Tibial artery (tissue), 4 donors: ENCODE results near the gene YWHAQ.
A peak's percentile ranks its signal among the peaks of the same experiment; 100 is the strongest.
"Not testable (repeated sequence)": the region's sequence is repeated elsewhere in the genome, so short reads cannot be mapped to it uniquely, and the experiment has no call there.

Experiments
- DNase-seq, 2 donors: peaks; one replicate each; pipeline ENCODE4 v3.0.0-alpha.2; 2019
- H3K27ac ChIP-seq, 2 donors: fragments of 200-600 bp; sonication (generic) in 1 of 2; 1 replicate in 1 of 2; 2 replicates in 1 of 2; pipeline ENCODE4 v1.5.1; 2018 to 2019; ENCODE audit warnings: mild to moderate bottlenecking in 1 of 2
- H3K27me3 ChIP-seq, 2 donors: fragments of 200-600 bp; sonication (generic) in 1 of 2; one replicate each; pipeline versions ENCODE4 v1.5.1 to v1.6.0; 2016 to 2019
- H3K36me3 ChIP-seq, 3 donors: fragments of 200-600 bp; sonication (generic) in 2 of 3; one replicate each; pipeline ENCODE4 v1.5.1; 2016 to 2019; ENCODE audit warnings: mild to moderate bottlenecking in 2 of 3
- H3K4me1 ChIP-seq, 4 donors: fragments of 200-600 bp; sonication (generic) in 2 of 4; 1 replicate in 3 of 4; 2 replicates in 1 of 4; pipeline ENCODE4 v1.5.1; 2016 to 2019
- H3K4me3 ChIP-seq, 2 donors: fragments of 200-600 bp; sonication (generic) in 1 of 2; 1 replicate in 1 of 2; 2 replicates in 1 of 2; pipeline ENCODE4 v1.5.1; 2018 to 2019; ENCODE audit warnings: mild to moderate bottlenecking in 2 of 2
- H3K9me3 ChIP-seq, 3 donors: fragments of 200-600 bp; sonication (generic) in 1 of 3; one replicate each; pipeline ENCODE4 v1.5.1; 2016 to 2019
- intact Hi-C: fragments of 100-400 bp; cut with DNase I; formaldehyde crosslinking; loops from one replicate; pipeline ENCODE4 v1.15.0; 2023; ENCODE audit warnings: low total_unique reads
- TF ChIP-seq, protein P1 (sequence below), 2 experiments: fragments of 200-600 bp in 1 of 2; fragments of 450-650 bp in 1 of 2; IDR thresholded peaks; one replicate each; pipeline ENCODE4 v1.5.1; 2017 to 2019; ENCODE audit warnings: antibody characterized with exemption in 2 of 2, mild to moderate bottlenecking in 1 of 2, moderate library complexity in 1 of 2

YWHAQ gene

GRCh38 chr2:9610781-9611548 is 19.8 kb downstream of the YWHAQ start:
- Histone ChIP-seq H3K9me3 (no peaks in the 10 kb centered on the region), H3K27me3 (no peaks in the 10 kb centered on the region), H3K4me1 (peaks cover 0 to 83% (median 47%) of the 10 kb centered on the region in 4 donors), H3K4me3 (no peak overlapping the region), H3K36me3 (no peaks in the 10 kb centered on the region), H3K27ac (peak overlapping the region; percentile 7)
- no peak for DNase-seq
- TF ChIP-seq, protein P1, sequence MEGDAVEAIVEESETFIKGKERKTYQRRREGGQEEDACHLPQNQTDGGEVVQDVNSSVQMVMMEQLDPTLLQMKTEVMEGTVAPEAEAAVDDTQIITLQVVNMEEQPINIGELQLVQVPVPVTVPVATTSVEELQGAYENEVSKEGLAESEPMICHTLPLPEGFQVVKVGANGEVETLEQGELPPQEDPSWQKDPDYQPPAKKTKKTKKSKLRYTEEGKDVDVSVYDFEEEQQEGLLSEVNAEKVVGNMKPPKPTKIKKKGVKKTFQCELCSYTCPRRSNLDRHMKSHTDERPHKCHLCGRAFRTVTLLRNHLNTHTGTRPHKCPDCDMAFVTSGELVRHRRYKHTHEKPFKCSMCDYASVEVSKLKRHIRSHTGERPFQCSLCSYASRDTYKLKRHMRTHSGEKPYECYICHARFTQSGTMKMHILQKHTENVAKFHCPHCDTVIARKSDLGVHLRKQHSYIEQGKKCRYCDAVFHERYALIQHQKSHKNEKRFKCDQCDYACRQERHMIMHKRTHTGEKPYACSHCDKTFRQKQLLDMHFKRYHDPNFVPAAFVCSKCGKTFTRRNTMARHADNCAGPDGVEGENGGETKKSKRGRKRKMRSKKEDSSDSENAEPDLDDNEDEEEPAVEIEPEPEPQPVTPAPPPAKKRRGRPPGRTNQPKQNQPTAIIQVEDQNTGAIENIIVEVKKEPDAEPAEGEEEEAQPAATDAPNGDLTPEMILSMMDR (IDR thresholded peaks at IDR 0.05) = no peak
- intact Hi-C loops = no loop called here

- H3K27me3 ChIP-seq, DNase-seq, H3K9me3 ChIP-seq, H3K36me3 ChIP-seq, intact Hi-C loops: not testable (repeated sequence)
- Histone ChIP-seq H3K4me1 (peaks cover 0 to 60% (median 31%) of the 10 kb centered on the region in 4 donors), H3K4me3 (peak overlapping the region; percentile 28 to 29), H3K27ac (peak overlapping the region; percentile 73 to 79)
Observed at GRCh38 chr2:9608491-9608890, 22.3 kb downstream of the YWHAQ start.

- TF ChIP-seq, protein P1 (IDR thresholded peaks at IDR 0.05) = no peak
- H3K4me3 ChIP-seq = no peak overlapping the region
- no peaks in the 10 kb centered on the region for H3K27me3 ChIP-seq
- peaks cover 16 to 35% (median 21%) of the 10 kb centered on the region in 3 donors for H3K36me3 ChIP-seq
- H3K4me1 ChIP-seq = peaks cover 0 to 2% (median 0%) of the 10 kb centered on the region in 4 donors
- DNase-seq = no peak
- no peak overlapping the region for H3K27ac ChIP-seq
- H3K9me3 ChIP-seq = peaks cover 0 to 18% (median 7%) of the 10 kb centered on the region in 3 donors
- intact Hi-C loops = no loop called here
Observed at GRCh38 chr2:9602412-9602811, 28.4 kb downstream of the YWHAQ start.

GRCh38 chr2:9601397-9601796 is 29.4 kb downstream of the YWHAQ start:
- no peak overlapping the region for H3K4me3 ChIP-seq
- peaks cover 0 to 18% (median 7%) of the 10 kb centered on the region in 3 donors for H3K9me3 ChIP-seq
- H3K4me1 ChIP-seq = peaks cover 0 to 6% (median 1%) of the 10 kb centered on the region in 4 donors
- H3K27ac ChIP-seq = no peak overlapping the region
- intact Hi-C loops = no loop called here
- TF ChIP-seq, protein P1 (IDR thresholded peaks at IDR 0.05) = no peak
- H3K36me3 ChIP-seq = peaks cover 16 to 35% (median 21%) of the 10 kb centered on the region in 3 donors
- H3K27me3 ChIP-seq = no peaks in the 10 kb centered on the region
- DNase-seq = no peak

GRCh38 chr2:9599430-9599829 is 31.4 kb downstream of the YWHAQ start:
- Histone ChIP-seq H3K27me3 (no peaks in the 10 kb centered on the region), H3K9me3 (peaks cover 0 to 18% (median 7%) of the 10 kb centered on the region in 3 donors), H3K36me3 (peaks cover 16 to 35% (median 21%) of the 10 kb centered on the region in 3 donors), H3K27ac (no peak overlapping the region), H3K4me3 (no peak overlapping the region), H3K4me1 (peaks cover 0 to 25% (median 10%) of the 10 kb centered on the region in 4 donors)
- intact Hi-C loops = no loop called here
- DNase-seq = no peak
- TF ChIP-seq, protein P1 (IDR thresholded peaks at IDR 0.05) = no peak

DNA sequence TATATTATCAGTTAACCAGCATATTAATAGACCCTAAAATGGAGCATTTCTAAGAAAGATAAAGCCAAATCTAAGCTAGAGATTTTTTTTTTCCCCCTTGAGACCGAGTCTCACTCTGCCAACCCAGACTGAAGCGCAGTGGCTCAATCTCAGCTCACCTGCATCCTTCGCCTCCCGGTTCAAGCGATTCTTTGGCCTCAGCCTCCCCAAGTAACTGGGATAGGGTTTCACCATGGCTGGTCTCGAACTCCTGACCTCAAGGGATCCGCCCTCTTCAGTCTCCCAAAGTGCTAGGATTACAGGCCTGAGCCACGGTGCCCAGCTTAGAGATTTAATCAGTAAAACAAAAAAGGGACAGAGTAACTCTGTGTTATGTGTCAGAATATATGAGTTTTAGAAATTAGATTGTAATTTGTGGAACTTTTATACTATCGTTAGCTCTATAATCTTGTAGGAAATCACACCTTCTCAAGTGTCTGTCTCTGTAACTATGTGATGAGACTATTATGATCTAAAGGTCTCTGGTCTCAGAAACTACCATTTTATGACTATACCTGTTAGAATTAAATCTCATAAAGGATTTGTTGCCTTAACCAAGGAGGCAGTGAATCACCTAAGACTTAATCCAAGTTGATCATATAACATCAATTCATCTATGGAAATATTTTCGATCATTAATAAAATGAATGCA is 34.0 kb downstream of the YWHAQ start:
- TF ChIP-seq, protein P1 (IDR thresholded peaks at IDR 0.05) = no peak
- Histone ChIP-seq H3K36me3 (peaks cover 16 to 37% (median 21%) of the 10 kb centered on the region in 3 donors), H3K9me3 (peaks cover 0 to 18% (median 7%) of the 10 kb centered on the region in 3 donors), H3K27me3 (no peaks in the 10 kb centered on the region), H3K4me3 (no peak overlapping the region), H3K4me1 (peaks cover 0 to 48% (median 19%) of the 10 kb centered on the region in 4 donors), H3K27ac (no peak overlapping the region)
- intact Hi-C loops = no loop called here
- DNase-seq = no peak
